ENCODE results near the gene CLEC3B.
A peak's percentile ranks its signal among the peaks of the same experiment; 100 is the strongest.

CLEC3B gene

GRCh38 chr3:45054196-45054857 lies 28.2 kb downstream of the CLEC3B start:
- Histone ChIP-seq H3K4me3 (ENCODE audit: severe bottlenecking) (no peak overlapping the region), H3K27ac (ENCODE audit: poor library complexity, severe bottlenecking) (peak overlapping the region; percentile 64), H3K4me1 (ENCODE audit: insufficient read depth, poor library complexity, severe bottlenecking) (peaks cover 45% of the 10 kb centered on the region), H3K27me3 (ENCODE audit: insufficient read depth, poor library complexity, severe bottlenecking) (no peaks in the 10 kb centered on the region), H3K9me3 (ENCODE audit: severe bottlenecking) (no peaks in the 10 kb centered on the region), H3K36me3 (ENCODE audit: low read depth) (no peaks in the 10 kb centered on the region)
- DNase-seq (ENCODE audit: low spot score): no peak
- TF ChIP-seq CTCF (IDR thresholded peaks at IDR 0.05; ENCODE audit: poor library complexity, severe bottlenecking): no peak
- ATAC-seq (ENCODE audit: low read depth): peak; percentile 63

- DNase-seq (ENCODE audit: low spot score): no peak
- H3K36me3 ChIP-seq (ENCODE audit: low read depth): no peaks in the 10 kb centered on the region
- H3K9me3 ChIP-seq (ENCODE audit: severe bottlenecking): no peaks in the 10 kb centered on the region
- peak; percentile 37; the same call in 1 of the 3 replicates for ATAC-seq (ENCODE audit: low read depth)
- H3K27ac ChIP-seq (ENCODE audit: poor library complexity, severe bottlenecking): peak overlapping the region; percentile 64
- H3K4me1 ChIP-seq (ENCODE audit: insufficient read depth, poor library complexity, severe bottlenecking): peaks cover 45% of the 10 kb centered on the region
- H3K27me3 ChIP-seq (ENCODE audit: insufficient read depth, poor library complexity, severe bottlenecking): no peaks in the 10 kb centered on the region
- TF ChIP-seq CTCF (IDR thresholded peaks at IDR 0.05; ENCODE audit: poor library complexity, severe bottlenecking): no peak
- no peak overlapping the region for H3K4me3 ChIP-seq (ENCODE audit: severe bottlenecking)
Observed at GRCh38 chr3:45055032-45055410, 28.9 kb downstream of the CLEC3B start.

- peak overlapping the region; percentile 64 for H3K27ac ChIP-seq (ENCODE audit: poor library complexity, severe bottlenecking)
- DNase-seq (ENCODE audit: low spot score): no peak
- no peaks in the 10 kb centered on the region for H3K9me3 ChIP-seq (ENCODE audit: severe bottlenecking)
- H3K4me3 ChIP-seq (ENCODE audit: severe bottlenecking): no peak overlapping the region
- no peak for TF ChIP-seq CTCF (IDR thresholded peaks at IDR 0.05; ENCODE audit: poor library complexity, severe bottlenecking)
- no peaks in the 10 kb centered on the region for H3K27me3 ChIP-seq (ENCODE audit: insufficient read depth, poor library complexity, severe bottlenecking)
- H3K36me3 ChIP-seq (ENCODE audit: low read depth): no peaks in the 10 kb centered on the region
- peak; percentile 48; the same call in 1 of the 3 replicates for ATAC-seq (ENCODE audit: low read depth)
- peaks cover 45% of the 10 kb centered on the region for H3K4me1 ChIP-seq (ENCODE audit: insufficient read depth, poor library complexity, severe bottlenecking)
Observed at GRCh38 chr3:45055411-45056143, 29.5 kb downstream of the CLEC3B start.

GRCh38 chr3:45056608-45057301 lies 30.7 kb downstream of the CLEC3B start:
- H3K9me3 ChIP-seq (ENCODE audit: severe bottlenecking): no peaks in the 10 kb centered on the region
- no peak for DNase-seq (ENCODE audit: low spot score)
- H3K27ac ChIP-seq (ENCODE audit: poor library complexity, severe bottlenecking): peak overlapping the region; percentile 64
- H3K4me1 ChIP-seq (ENCODE audit: insufficient read depth, poor library complexity, severe bottlenecking): peaks cover 45% of the 10 kb centered on the region
- ATAC-seq (ENCODE audit: low read depth): no peak
- TF ChIP-seq CTCF (IDR thresholded peaks at IDR 0.05; ENCODE audit: poor library complexity, severe bottlenecking): no peak
- H3K36me3 ChIP-seq (ENCODE audit: low read depth): no peaks in the 10 kb centered on the region
- H3K4me3 ChIP-seq (ENCODE audit: severe bottlenecking): no peak overlapping the region
- H3K27me3 ChIP-seq (ENCODE audit: insufficient read depth, poor library complexity, severe bottlenecking): no peaks in the 10 kb centered on the region
